Esophagus muscularis mucosa (tissue), 4 donors: Measurements from ENCODE around the gene LTC4S. TPM values are rescaled to one million over a fixed set of nuclear protein-coding genes. Genes with fewer than 3 reads are reported as not detected.
"Not testable (repeated sequence)": the region's sequence is repeated elsewhere in the genome, so short reads cannot be mapped to it uniquely, and the experiment has no call there.

ENCODE experiments used
- DNase-seq: peaks from one replicate; pipeline ENCODE4 v3.0.0-alpha.2; 2017; ENCODE audit errors: extremely low spot score
- H3K27ac ChIP-seq, 4 donors: fragments of 200-600 bp; sonication (generic); replicated peaks in 1 of 4; 1 replicate in 3 of 4; 2 replicates in 1 of 4; pipeline ENCODE4 v1.5.1; 2016 to 2019; ENCODE audit warnings: mild to moderate bottlenecking in 1 of 4
- H3K27me3 ChIP-seq, 4 donors: fragments of 200-600 bp; sonication (generic); one replicate each; pipeline versions ENCODE4 v1.5.1 to v1.6.0; 2016 to 2019
- H3K36me3 ChIP-seq, 4 donors: fragments of 200-600 bp; sonication (generic); one replicate each; pipeline ENCODE4 v1.5.1; 2016 to 2019
- H3K4me1 ChIP-seq, 4 donors: fragments of 200-600 bp; sonication (generic); one replicate each; pipeline ENCODE4 v1.5.1; 2016 to 2019
- H3K4me3 ChIP-seq, 4 donors: fragments of 200-600 bp; sonication (generic); 1 replicate in 2 of 4; 2 replicates in 2 of 4; pipeline ENCODE4 v1.5.1; 2016 to 2019; ENCODE audit warnings: mild to moderate bottlenecking in 4 of 4, moderate library complexity in 1 of 4
- H3K9me3 ChIP-seq, 4 donors: fragments of 200-600 bp; sonication (generic); 1 replicate in 3 of 4; 2 replicates in 1 of 4; pipeline ENCODE4 v1.5.1; 2016 to 2019
- CTCF ChIP-seq, 3 experiments: fragments of 200-600 bp in 2 of 3; fragments of 450-650 bp in 1 of 3; sonication (generic) in 2 of 3; IDR thresholded peaks; one replicate each; pipeline ENCODE4 v1.5.1; 2017 to 2019; ENCODE audit warnings: antibody characterized with exemption in 3 of 3, mild to moderate bottlenecking in 2 of 3, moderate library complexity in 1 of 3
- EP300 ChIP-seq: sonication (generic); formaldehyde crosslinking; IDR thresholded peaks from one replicate; pipeline ENCODE4 v1.6.1; 2017; ENCODE audit warnings: antibody characterized with exemption
- POLR2A ChIP-seq: fragments of 450-650 bp; IDR thresholded peaks from one replicate; pipeline ENCODE4 v1.6.1; 2017; ENCODE audit warnings: antibody characterized with exemption, moderate library complexity, mild to moderate bottlenecking, low read depth
- POLR2AphosphoS5 ChIP-seq, 2 donors: sonication (generic); formaldehyde crosslinking; IDR thresholded peaks; one replicate each; pipeline ENCODE4 v1.6.1; 2017; ENCODE audit warnings: antibody characterized with exemption in 2 of 2
- WGBS: methylation state at CpG from one replicate; pipeline ENCODE4 v1.1.5; 2018; 5-methylcytosine and 5-hydroxymethylcytosine counted together
- intact Hi-C: fragments of 100-400 bp; cut with DNase I; formaldehyde crosslinking; loops from one replicate; pipeline ENCODE4 v1.15.1; 2023
- total RNA-seq, 4 donors: library from RNA; depleted of rRNA; stranded (reverse); fragments of >200 nt; gene quantifications; one replicate each; pipeline versions ENCODE4 v1.1.0 to v1.2.1, GENCODE V29; 2016

The LTC4S gene
- total RNA-seq, 4 donors from 2014 or later, result 7.9 to 15.2 (median 12.8) TPM

GRCh38 chr5:179833709-179834070, 39.9 kb downstream of the LTC4S start:
- TF ChIP-seq EP300 (no peak), CTCF (IDR thresholded peaks at IDR 0.05) (no peak), POLR2AphosphoS5 (IDR thresholded peaks at IDR 0.05) (no peak), POLR2A (no peak)
- intact Hi-C loops, result no loop called here
- Histone ChIP-seq H3K27me3 (no peaks in the 10 kb centered on the region), H3K9me3 (no peaks in the 10 kb centered on the region), H3K4me1 (peaks cover 9 to 30% (median 27%) of the 10 kb centered on the region in 4 donors), H3K4me3 (no peak overlapping the region), H3K36me3 (peaks cover 84 to 98% (median 95%) of the 10 kb centered on the region in 4 donors), H3K27ac (peak overlapping the region in 1 of 4 donors; percentile 12)
- DNase-seq, result no peak
- 94% methylated on average over 3 of the region's 3 CpGs for WGBS

GRCh38 chr5:179834120-179834519, 40.3 kb downstream of the LTC4S start:
- H3K36me3 ChIP-seq, result peaks cover 82 to 96% (median 92%) of the 10 kb centered on the region in 4 donors
- H3K4me1 ChIP-seq, result peaks cover 9 to 30% (median 23%) of the 10 kb centered on the region in 4 donors
- H3K27ac ChIP-seq, result no peak overlapping the region
- no peaks in the 10 kb centered on the region for H3K27me3 ChIP-seq
- intact Hi-C loops, result no loop called here
- DNase-seq, result no peak
- no peak overlapping the region for H3K4me3 ChIP-seq
- no peaks in the 10 kb centered on the region for H3K9me3 ChIP-seq
- TF ChIP-seq EP300 (no peak), POLR2AphosphoS5 (IDR thresholded peaks at IDR 0.05) (no peak), POLR2A (no peak), CTCF (IDR thresholded peaks at IDR 0.05) (no peak)
- 84% methylated on average over 8 of the region's 8 CpGs for WGBS

GRCh38 chr5:179834871-179835270, 41.1 kb downstream of the LTC4S start:
- Histone ChIP-seq H3K4me1 (peaks cover 9 to 30% (median 21%) of the 10 kb centered on the region in 4 donors), H3K36me3 (peaks cover 74 to 96% (median 91%) of the 10 kb centered on the region in 4 donors)
- H3K27me3 ChIP-seq, H3K9me3 ChIP-seq, H3K27ac ChIP-seq, intact Hi-C loops, DNase-seq, H3K4me3 ChIP-seq: not testable (repeated sequence)
- 95% methylated on average over 25 of the region's 28 CpGs for WGBS

- H3K4me3 ChIP-seq, result no peak overlapping the region
- DNase-seq, result no peak
- no peaks in the 10 kb centered on the region for H3K27me3 ChIP-seq
- intact Hi-C loops, result no loop called here
- TF ChIP-seq CTCF (IDR thresholded peaks at IDR 0.05) (no peak), POLR2AphosphoS5 (IDR thresholded peaks at IDR 0.05) (peak in 1 of 2 donors; percentile 45)
- peaks cover 6 to 30% (median 19%) of the 10 kb centered on the region in 4 donors for H3K4me1 ChIP-seq
- peak overlapping the region; percentile 23 to 55 (median 33) for H3K27ac ChIP-seq
- H3K9me3 ChIP-seq, result no peaks in the 10 kb centered on the region
- WGBS, result 69% methylated on average over 15 of the region's 19 CpGs
- peaks cover 65 to 96% (median 91%) of the 10 kb centered on the region in 4 donors for H3K36me3 ChIP-seq
Observed at GRCh38 chr5:179836225-179837019, 42.6 kb downstream of the LTC4S start.

GRCh38 chr5:179837076-179838011, 43.6 kb downstream of the LTC4S start:
- peaks cover 6 to 24% (median 13%) of the 10 kb centered on the region in 4 donors for H3K4me1 ChIP-seq
- DNase-seq, result no peak
- no peak for TF ChIP-seq EP300
- peak in 1 of 2 donors; percentile 28 for TF ChIP-seq POLR2AphosphoS5 (IDR thresholded peaks at IDR 0.05)
- H3K36me3 ChIP-seq, result peaks cover 63 to 95% (median 88%) of the 10 kb centered on the region in 4 donors
- H3K4me3 ChIP-seq, result no peak overlapping the region
- peak overlapping the region; percentile 23 to 55 (median 33) for H3K27ac ChIP-seq
- H3K27me3 ChIP-seq, result no peaks in the 10 kb centered on the region
- no peaks in the 10 kb centered on the region for H3K9me3 ChIP-seq
- intact Hi-C loops, result no loop called here
- 83% methylated on average over 10 of the region's 15 CpGs for WGBS
